Small intestine (tissue), 7 donors: ENCODE measurements around the gene RIPOR3. TPM values are rescaled to one million over a fixed set of nuclear protein-coding genes. Genes with fewer than 3 reads are reported as not detected.

Experiments
- DNase-seq, 2 donors: peaks; one replicate each; pipeline versions ENCODE4 v3.0.0 to v3.0.0-alpha.2; 2013
- FAIRE-seq: peaks from 2 replicates; lab custom pipeline; 2012; peaks lifted over from hg19 to GRCh38; lab: Jason Lieb, UNC
- H3K27ac ChIP-seq, 3 donors: one replicate each; pipeline ENCODE4 v1.5.1; 2013; ENCODE audit warnings: low read length in 2 of 3, mild to moderate bottlenecking in 2 of 3, control low read depth in 1 of 3, inconsistent platforms in 1 of 3, low read depth in 1 of 3, moderate library complexity in 1 of 3
- H3K27me3 ChIP-seq, 3 donors: one replicate each; pipeline ENCODE4 v1.6.1; 2013; ENCODE audit warnings: low read length in 3 of 3, inconsistent platforms in 1 of 3; ENCODE audit not compliant: control insufficient read depth in 3 of 3, insufficient read depth in 3 of 3
- H3K36me3 ChIP-seq, 3 donors: one replicate each; pipeline ENCODE4 v1.6.1; 2013; ENCODE audit warnings: low read length in 3 of 3, inconsistent platforms in 1 of 3, low read depth in 1 of 3, mild to moderate bottlenecking in 1 of 3, moderate library complexity in 1 of 3; ENCODE audit not compliant: control insufficient read depth in 3 of 3, insufficient read depth in 2 of 3
- H3K4me1 ChIP-seq, 3 donors: one replicate each; pipeline ENCODE4 v1.6.1; 2013; ENCODE audit warnings: low read length in 2 of 3, inconsistent platforms in 1 of 3, low read depth in 1 of 3, mild to moderate bottlenecking in 1 of 3, moderate library complexity in 1 of 3; ENCODE audit not compliant: control insufficient read depth in 3 of 3, insufficient read depth in 2 of 3
- H3K4me3 ChIP-seq, 3 donors: one replicate each; pipeline ENCODE4 v1.5.1; 2013; ENCODE audit warnings: low read length in 3 of 3, control low read depth in 1 of 3, inconsistent platforms in 1 of 3, low read depth in 1 of 3, mild to moderate bottlenecking in 1 of 3, moderate library complexity in 1 of 3
- H3K9me3 ChIP-seq, 2 donors: one replicate each; pipeline ENCODE4 v1.6.1; 2013; ENCODE audit warnings: low read depth in 1 of 2, low read length in 1 of 2; ENCODE audit not compliant: control insufficient read depth in 2 of 2, insufficient read depth in 1 of 2
- WGBS, 3 donors: extraction: QIAGEN DNeasy Blood & Tissue Kit; methylation state at CpG; one replicate each; pipeline ENCODE4 v1.1.7; 2013; 5-methylcytosine and 5-hydroxymethylcytosine counted together
- polyA plus RNA-seq, 4 donors: library from polyadenylated mRNA; stranded (reverse) in 3 of 4; unstranded in 1 of 4; fragments of 200-250 nt in 3 of 4; fragments of 120-200 nt in 1 of 4; gene quantifications; one replicate each; pipeline versions ENCODE4 v1.2.1 to v1.2.3, GENCODE V29; 2013
- donor health status: healthy with polysubstance abuse.
- donor health status: control.
- donor health status: control.
- donor health status: Bipolar disorder and iron deficiency.
- donor health status: healthy.

RIPOR3 gene
- polyA plus RNA-seq, 4 donors = 0.22 to 10.9 (median 3.2) TPM

DNA sequence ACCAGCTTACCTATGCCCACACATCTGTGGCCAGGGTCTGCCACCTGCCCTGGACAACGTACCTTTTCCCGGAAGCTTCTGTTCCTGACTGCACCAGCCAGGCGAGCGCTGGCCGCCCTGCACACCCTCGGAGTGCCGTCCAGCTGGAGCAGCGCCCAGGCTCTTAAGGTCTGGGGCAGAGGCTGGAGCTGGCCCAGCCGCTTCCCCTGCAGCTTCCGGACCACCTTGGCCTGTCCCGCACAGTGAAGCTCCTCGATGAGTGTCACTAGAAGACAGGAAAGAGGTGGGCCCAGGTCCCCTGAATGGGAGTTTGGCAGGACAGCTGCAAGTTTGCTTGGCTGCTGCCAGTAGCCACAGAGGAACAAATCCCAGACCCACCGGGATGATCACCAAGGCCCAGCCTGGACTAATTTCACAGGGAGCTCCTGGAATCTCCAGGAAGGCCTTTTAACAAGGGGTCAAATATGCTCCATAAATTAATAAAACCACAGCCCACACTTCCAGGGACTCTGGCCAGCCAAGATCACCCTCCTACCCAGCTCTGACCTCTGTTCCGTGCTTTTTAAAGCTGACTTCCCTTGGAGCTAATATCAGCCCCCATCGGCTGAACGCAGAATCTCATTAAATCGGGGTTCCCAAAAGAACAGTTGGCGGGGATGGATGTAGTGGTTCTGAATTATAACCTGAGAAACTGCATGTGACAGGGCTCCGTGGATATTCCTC, 98.9 kb downstream of the RIPOR3 start:
- peaks cover 0 to 33% (median 0%) of the 10 kb centered on the region in 3 donors for H3K36me3 ChIP-seq
- 63 to 74% (median 67%) methylated on average over 19 of the region's 19 CpGs for WGBS, 3 donors
- H3K4me1 ChIP-seq = peaks cover 0 to 5% (median 2%) of the 10 kb centered on the region in 3 donors
- peaks cover 0 to 3% of the 10 kb centered on the region in 2 donors for H3K9me3 ChIP-seq
- no peak overlapping the region for H3K27ac ChIP-seq
- no peak overlapping the region for H3K4me3 ChIP-seq
- peaks cover 0 to 2% (median 0%) of the 10 kb centered on the region in 3 donors for H3K27me3 ChIP-seq
- FAIRE-seq (no peak), DNase-seq (no peak)

DNA sequence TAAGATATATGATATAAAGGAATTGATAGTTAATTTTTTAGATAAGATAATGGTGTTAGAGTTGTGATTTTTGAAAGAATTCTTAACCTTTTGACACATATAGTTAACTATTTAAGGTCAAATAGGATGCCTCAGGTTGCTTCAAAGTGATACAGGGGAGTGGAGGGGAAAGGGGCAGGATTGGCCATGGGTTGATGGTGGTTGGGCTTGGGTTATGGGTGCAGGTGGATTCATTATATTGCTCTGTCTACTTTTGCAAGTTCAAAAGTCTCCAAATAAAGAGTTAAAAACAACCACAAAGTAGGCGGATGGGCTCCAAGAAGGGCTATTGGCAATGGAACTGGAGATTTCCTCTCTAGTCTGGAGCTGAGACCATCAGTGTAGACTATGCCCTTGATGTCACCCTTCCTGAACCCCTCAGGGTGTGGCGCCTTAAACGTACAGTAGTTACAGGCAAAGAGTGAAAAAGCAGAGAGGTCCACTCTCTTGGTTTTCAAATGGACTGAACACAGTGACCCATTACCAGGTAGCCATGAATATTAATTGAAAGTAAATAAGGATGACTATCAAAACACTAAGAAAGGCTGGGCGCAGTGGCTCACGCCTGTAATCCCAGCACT, 100.0 kb downstream of the RIPOR3 start:
- DNase-seq (no peak), FAIRE-seq (no peak)
- 75 to 78% (median 77%) methylated on average over 5 of the region's 5 CpGs for WGBS, 3 donors
- peaks cover 0 to 2% (median 0%) of the 10 kb centered on the region in 3 donors for H3K27me3 ChIP-seq
- peaks cover 0 to 3% of the 10 kb centered on the region in 2 donors for H3K9me3 ChIP-seq
- no peak overlapping the region for H3K27ac ChIP-seq
- peaks cover 0 to 44% (median 3%) of the 10 kb centered on the region in 3 donors for H3K36me3 ChIP-seq
- no peak overlapping the region for H3K4me3 ChIP-seq
- peaks cover 0 to 2% (median under 1%) of the 10 kb centered on the region in 3 donors for H3K4me1 ChIP-seq

DNA sequence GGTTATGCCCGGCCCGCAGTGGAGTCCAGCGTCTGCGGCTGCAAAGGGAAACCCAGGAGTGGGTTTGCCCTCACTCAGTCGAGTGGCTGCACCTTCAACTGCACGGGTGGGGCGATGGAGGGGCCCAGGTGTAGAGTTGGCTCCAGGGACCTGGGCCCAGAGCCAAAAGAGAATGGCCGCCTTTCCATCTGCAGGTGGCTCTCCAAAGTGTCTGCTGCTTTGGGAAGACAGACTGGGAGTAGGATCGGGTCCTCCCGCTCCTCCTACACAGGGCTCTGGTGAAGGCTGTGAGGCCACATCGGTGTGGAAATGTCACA, 101.0 kb downstream of the RIPOR3 start:
- H3K27me3 ChIP-seq = peaks cover 0 to 2% (median 0%) of the 10 kb centered on the region in 3 donors
- no peak overlapping the region for H3K27ac ChIP-seq
- no peak for FAIRE-seq
- H3K9me3 ChIP-seq = peaks cover 0 to 3% of the 10 kb centered on the region in 2 donors
- no peaks in the 10 kb centered on the region for H3K4me1 ChIP-seq
- WGBS, 3 donors = 73 to 88% (median 86%) methylated on average over 11 of the region's 11 CpGs
- DNase-seq = no peak
- no peak overlapping the region for H3K4me3 ChIP-seq
- peaks cover 0 to 52% (median 7%) of the 10 kb centered on the region in 3 donors for H3K36me3 ChIP-seq

DNA sequence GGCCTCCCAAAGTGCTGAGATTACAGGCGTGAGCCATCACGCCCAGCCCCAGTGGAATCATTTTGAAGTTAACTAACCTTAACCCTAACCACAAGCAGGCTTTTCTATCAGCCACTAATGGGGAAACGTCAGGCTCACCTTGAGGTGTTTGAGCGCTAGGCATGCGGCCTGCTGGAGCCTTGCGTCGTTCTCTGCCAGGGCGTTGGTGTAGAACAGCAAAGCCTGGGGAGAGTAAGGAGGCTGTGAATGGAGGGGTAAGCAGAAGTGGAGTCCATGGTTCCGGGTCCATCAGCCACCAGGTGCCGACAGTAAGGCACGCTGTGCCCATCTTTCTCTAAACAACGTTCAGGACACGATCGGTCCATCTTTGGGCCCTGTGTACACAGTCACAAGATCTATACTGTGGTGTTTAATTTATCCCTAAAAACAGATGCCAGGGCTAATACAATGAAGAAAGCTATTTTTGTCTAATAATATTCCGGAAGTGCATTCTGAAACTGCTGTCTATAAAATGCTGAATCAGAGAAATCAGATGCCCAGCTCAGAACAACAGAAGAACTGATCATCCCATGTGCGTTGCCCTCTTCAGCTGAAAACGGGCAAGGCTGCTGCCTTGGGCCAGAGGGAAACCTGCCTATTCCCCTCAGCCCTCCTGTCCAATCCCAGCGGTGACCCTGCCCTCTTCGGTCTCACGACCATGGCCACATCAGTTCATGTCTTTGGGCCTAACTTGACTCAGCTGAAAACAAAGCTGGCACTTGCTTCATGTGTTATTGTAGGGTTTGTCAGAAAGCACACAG, 101.6 kb downstream of the RIPOR3 start:
- Histone ChIP-seq H3K36me3 (peaks cover 3 to 56% (median 7%) of the 10 kb centered on the region in 3 donors), H3K4me3 (no peak overlapping the region), H3K9me3 (peaks cover 0 to 3% of the 10 kb centered on the region in 2 donors), H3K27ac (no peak overlapping the region), H3K4me1 (no peaks in the 10 kb centered on the region), H3K27me3 (no peaks in the 10 kb centered on the region)
- no peak for DNase-seq
- WGBS, 3 donors = 91 to 97% (median 94%) methylated on average over 20 of the region's 20 CpGs
- FAIRE-seq = no peak

DNA sequence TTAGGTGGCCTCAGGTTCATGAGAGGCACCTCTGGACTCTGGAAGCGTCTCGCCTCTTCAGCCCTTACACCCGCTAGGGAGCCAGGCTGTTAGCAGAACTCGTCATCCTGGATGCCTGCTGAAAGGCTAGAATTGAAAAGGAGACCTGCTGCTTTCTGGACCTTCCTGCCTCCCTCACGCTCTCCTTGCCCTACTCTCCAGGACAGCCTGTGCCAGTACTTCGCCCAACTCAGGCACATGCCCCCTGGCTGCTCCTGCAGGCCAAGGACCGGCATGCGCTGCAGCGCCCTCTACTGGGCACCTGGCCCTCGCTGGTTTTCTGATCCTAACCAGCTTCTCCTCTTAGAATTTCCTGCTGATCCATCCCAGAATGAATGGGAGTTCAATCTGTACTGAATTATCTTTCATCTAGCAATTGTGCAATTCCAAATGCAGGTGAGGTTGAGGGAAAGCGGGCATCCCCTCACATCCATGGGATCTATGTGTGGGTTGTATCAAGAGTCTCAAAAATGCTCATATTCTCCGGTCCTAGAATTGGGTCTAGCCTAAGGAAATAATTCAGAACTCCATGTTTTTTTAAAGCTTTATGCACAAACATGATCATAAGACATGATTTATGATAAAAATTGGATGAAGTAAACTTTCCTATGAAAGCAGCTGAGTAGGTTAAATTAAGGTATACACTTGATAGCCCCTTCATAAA, 103.2 kb downstream of the RIPOR3 start:
- FAIRE-seq (no peak), DNase-seq (peak; percentile 55 to 63)
- 75% methylated on average over 12 of the region's 12 CpGs for WGBS, 3 donors
- H3K4me3 ChIP-seq = no peak overlapping the region
- H3K9me3 ChIP-seq = peaks cover 0 to 3% of the 10 kb centered on the region in 2 donors
- H3K27ac ChIP-seq = no peak overlapping the region
- peaks cover 7 to 60% (median 10%) of the 10 kb centered on the region in 3 donors for H3K36me3 ChIP-seq
- no peaks in the 10 kb centered on the region for H3K4me1 ChIP-seq
- no peaks in the 10 kb centered on the region for H3K27me3 ChIP-seq

DNA sequence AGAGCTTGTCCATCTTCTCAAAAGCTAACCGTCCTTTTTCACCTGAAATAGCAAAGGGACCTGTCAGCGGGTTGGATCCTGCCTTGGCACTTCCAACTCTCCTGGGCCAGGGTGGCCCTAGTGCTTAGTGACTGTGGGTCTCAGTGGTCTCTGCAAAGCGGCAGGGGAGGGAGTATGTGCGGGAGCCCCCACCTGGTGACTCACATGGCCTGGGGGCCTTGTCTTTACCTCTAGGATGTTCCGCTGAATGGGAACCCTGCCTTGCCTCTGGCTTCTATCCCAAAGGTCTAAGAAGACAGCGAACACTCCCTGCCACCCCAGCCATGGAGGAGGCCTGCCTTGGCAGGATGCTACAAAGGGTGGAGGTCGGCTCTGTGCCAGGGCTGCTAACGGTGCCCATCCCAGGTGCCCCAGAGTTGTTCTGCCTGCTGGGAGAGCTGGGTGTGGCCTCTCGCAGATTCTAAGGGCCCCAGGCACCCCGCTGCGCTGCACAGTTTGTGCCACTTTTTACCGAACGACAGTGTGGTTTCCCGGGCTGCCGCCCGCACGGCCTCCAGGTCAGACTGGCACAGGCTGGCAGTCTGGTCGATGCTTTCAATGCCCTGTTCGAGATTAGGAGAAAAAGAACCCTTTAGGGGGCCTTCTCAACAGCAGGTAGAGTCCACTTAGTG, 103.9 kb downstream of the RIPOR3 start:
- H3K27ac ChIP-seq = no peak overlapping the region
- WGBS, 3 donors = 79 to 92% (median 84%) methylated on average over 19 of the region's 19 CpGs
- no peak for DNase-seq
- H3K4me1 ChIP-seq = no peaks in the 10 kb centered on the region
- peaks cover 9 to 66% (median 12%) of the 10 kb centered on the region in 3 donors for H3K36me3 ChIP-seq
- no peak for FAIRE-seq
- no peaks in the 10 kb centered on the region for H3K27me3 ChIP-seq
- H3K4me3 ChIP-seq = no peak overlapping the region
- H3K9me3 ChIP-seq = peaks cover 0 to 3% of the 10 kb centered on the region in 2 donors

DNA sequence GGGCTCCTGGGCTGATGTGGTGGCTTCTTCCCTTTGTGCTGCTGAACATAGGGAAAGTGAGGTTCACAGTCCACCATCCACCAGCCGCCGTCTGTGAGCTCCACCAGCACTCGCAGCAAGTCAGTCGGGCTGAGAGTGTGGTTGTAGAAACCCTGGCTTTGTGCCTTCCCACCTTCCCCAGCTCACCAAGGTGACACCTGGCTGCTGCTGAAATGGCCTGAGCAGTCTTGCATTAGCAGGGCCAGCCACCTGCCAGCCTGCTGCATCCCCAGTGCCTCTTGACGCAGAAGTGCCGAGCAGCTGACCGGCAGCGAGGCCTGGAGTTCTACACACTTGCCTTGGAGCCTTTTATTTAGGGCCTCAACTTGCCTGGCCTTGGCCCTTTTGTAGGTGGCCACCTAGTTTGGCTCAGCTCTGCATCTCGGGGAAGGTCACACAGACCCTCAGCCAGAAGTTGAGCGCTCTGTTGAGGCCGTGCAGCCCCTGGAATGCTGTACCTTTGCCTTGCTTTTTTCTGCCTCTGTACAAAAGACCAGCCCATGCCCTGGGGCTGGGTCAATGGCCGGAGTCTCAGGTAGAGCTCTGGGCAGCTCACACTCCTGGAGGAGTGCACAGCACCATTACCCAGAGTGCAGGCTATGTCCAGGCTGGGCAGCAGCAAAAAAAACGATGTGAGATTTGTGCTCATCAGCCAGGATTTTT, 104.7 kb downstream of the RIPOR3 start:
- Histone ChIP-seq H3K4me3 (no peak overlapping the region), H3K9me3 (peaks cover 0 to 3% of the 10 kb centered on the region in 2 donors), H3K27me3 (no peaks in the 10 kb centered on the region), H3K27ac (no peak overlapping the region), H3K4me1 (no peaks in the 10 kb centered on the region), H3K36me3 (peaks cover 9 to 69% (median 12%) of the 10 kb centered on the region in 3 donors)
- WGBS, 3 donors = 90 to 95% (median 91%) methylated on average over 13 of the region's 13 CpGs
- no peak for FAIRE-seq
- DNase-seq = no peak
